ENCODE data around the gene CD96. TPM values are rescaled to one million over a fixed set of nuclear protein-coding genes. Genes with fewer than 3 reads are reported as not detected.

CD96 gene
- total RNA-seq, 1 donor from 2014 or later, result 0.35 TPM

DNA sequence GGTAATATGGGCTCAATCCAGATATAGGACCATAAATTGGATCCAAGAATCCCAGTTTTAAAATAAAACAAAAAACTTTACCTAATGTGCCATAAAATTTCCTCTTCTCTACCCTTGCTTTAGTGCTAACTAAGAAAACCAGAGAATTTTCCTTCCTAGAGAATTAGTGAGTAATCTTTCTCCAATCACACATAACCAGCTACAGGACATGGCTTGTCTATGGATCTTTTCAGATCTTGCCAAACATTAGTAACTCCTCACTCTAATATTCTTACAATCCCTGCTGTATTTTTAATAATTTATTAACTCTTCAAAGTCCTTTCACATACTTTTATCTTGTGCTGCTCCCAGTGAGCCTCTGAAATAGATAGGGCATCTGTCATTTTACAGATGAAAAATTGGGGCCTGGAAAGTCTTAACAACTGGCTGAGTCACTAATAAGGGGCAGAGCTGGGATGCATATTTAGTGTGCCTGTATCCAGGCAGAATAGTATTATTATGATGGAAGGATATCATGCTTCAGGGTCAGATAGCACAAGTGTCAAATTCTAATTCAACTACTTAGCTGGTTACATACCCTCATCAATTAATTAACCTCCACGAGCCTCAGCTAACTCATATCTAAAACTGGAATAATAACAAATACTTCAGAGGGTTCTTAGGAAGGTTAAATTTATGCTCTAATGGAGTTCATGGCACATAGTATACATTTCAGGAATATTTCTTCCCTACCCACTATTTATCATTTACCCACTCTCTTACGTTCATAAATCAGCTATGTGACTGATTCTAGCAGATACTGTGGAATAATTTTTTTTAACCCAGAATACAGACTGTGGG is 47.5 kb downstream of the CD96 start:
- ATAC-seq (no peak), DNase-seq (ENCODE audit: missing footprints) (no peak)
- intact Hi-C loops (cut with DNase I), result no loop called here

- DNase-seq (ENCODE audit: missing footprints), result no peak
- intact Hi-C loops (cut with DNase I), result no loop called here
- no peak for ATAC-seq
These were observed 48.1 kb downstream of the CD96 start for GRCh38 chr3:111590143-111590491.

GRCh38 chr3:111591555-111591954 is 49.6 kb downstream of the CD96 start:
- DNase-seq (ENCODE audit: missing footprints) (no peak), ATAC-seq (no peak)
- intact Hi-C loops (cut with DNase I), result no loop called here

GRCh38 chr3:111592143-111592542 is 50.1 kb downstream of the CD96 start:
- ATAC-seq, result no peak
- intact Hi-C loops (cut with DNase I), result no loop called here
- DNase-seq (ENCODE audit: missing footprints), result no peak

DNA sequence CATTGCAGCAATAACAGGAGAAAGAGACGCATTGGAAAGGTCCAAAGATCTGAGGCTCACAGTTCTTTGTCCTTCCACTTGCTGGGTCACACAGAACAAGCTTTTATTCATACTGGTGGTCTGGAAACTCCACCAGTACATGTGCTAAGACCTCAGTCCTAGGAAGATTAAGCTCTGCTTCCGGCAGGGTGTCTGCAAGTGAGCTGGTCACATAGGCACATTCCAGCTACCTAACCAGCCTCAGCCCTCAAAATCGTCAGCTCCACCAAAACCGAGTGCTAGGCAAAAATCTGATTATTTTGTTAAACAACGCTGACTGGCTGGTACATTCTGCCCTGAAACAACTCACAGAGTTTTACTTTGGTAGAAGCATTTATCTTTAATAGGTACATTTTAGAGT is 50.9 kb downstream of the CD96 start:
- intact Hi-C loops (cut with DNase I), result no loop called here
- ATAC-seq, result no peak
- DNase-seq (ENCODE audit: missing footprints), result no peak

DNA sequence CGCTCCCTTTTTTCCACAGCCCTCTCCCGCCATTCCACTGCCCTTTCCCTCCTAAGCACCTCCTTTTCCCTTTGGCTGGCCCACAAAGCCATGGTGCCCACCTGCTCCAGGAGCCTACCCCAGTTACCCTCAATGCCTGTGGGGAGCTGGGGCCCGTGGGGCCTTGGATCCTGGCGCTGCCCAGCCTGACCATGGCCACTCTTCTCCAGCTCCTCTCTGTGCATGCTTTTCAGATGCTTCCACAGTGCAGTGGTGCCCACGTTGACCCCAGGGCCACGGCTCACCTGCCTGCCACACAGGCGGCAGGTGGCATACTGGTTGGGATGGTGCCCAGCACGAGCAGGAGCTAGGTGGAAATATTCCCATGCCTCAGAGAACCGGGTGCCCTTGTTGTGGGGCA is 51.7 kb downstream of the CD96 start:
- ATAC-seq (no peak), DNase-seq (ENCODE audit: missing footprints) (no peak)
- intact Hi-C loops (cut with DNase I), result no loop called here

GRCh38 chr3:111594205-111594604 is 52.2 kb downstream of the CD96 start:
- no peak for DNase-seq (ENCODE audit: missing footprints)
- no peak for ATAC-seq
- intact Hi-C loops (cut with DNase I), result no loop called here

GRCh38 chr3:111594781-111595180 is 52.8 kb downstream of the CD96 start:
- ATAC-seq (no peak), DNase-seq (ENCODE audit: missing footprints) (no peak)
- intact Hi-C loops (cut with DNase I), result no loop called here

DNA sequence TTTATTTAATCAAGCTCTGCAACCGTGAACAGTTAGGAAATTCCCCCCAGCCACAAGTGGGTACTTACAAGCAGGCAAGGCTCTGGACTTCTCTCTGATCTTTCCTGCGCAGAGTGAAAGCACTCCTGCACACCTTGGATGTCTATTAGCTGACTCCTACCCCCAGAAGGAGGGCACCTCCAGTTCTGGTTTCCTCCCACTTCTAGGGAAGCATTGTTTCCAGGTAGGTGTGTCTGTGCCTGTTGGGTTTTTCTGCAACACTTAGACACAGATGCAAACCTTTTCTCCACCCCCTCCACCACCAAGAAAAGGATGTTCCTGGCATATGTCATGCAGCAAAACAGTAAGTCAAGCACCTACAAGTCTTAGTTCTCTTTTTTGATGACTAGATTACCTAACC is 53.2 kb downstream of the CD96 start, which contains the start of gene ZBED2:
Gene ZBED2, minus strand, starts transcription at position 115 of the 400 bp plus-strand sequence. CDS start 1,145 bp downstream, outside the sequence.
- DNase-seq (ENCODE audit: missing footprints) (no peak), ATAC-seq (no peak)
- intact Hi-C loops (cut with DNase I), result no loop called here

DNA sequence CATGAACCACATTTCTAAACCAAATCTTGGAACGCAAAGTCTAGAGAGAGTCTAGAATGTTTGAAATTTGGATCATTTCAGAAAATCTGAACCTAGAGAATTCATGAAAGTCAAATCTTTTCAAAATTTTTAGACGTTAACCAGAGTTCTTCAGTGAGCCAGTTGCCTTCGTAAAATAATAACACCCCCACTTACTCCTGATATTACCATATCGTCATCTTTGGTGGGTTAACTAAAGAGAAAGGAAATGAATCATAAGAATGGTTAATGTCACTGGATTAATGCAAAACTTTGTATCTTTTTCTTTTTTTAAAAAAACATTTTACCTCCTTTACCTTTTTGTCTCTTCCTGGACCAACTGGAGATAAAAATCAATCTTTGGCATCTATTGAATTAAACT is 54.3 kb downstream of the CD96 start:
- intact Hi-C loops (cut with DNase I), result no loop called here
- DNase-seq (ENCODE audit: missing footprints) (no peak), ATAC-seq (no peak)

DNA sequence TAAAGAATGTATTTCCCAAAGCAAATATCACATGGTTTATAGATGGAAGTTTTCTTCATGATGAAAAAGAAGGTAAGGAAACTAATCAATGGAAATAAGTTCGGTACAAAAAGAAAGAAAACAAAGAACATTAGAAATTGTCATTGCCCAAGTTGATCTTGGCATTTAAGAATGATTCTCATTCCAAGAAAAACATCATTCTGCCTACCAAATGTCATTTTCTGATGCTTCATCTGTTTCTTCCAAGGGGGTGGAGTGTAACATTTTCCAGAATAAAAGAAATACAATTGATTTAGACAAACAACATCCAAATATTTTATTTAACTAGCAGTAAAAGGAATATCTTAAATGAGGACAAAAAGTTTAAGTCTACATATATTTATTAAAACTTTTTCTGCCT is 56.1 kb downstream of the CD96 start:
- DNase-seq (ENCODE audit: missing footprints) (no peak), ATAC-seq (no peak)
- intact Hi-C loops (cut with DNase I), result no loop called here

DNA sequence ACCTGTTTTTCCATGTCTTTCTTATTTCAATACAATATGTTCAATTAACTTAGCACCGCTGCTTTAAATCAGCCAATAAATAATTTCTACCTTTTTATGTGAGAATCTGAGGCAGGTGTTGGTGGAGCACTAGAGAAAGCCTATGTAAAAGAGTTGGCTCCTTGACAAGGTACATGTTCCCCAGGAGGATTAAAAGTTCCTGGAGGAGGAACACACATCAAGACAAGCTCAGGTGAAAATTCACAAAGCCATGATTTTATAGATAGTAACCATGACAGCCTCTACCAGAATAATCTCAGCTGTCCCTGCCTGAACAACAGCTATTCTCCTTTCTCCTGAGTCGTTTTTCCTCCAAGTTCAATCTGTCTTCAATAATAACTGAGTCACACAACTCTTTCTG is 56.6 kb downstream of the CD96 start:
- DNase-seq (ENCODE audit: missing footprints), result no peak
- intact Hi-C loops (cut with DNase I), result no loop called here
- ATAC-seq, result no peak

DNA sequence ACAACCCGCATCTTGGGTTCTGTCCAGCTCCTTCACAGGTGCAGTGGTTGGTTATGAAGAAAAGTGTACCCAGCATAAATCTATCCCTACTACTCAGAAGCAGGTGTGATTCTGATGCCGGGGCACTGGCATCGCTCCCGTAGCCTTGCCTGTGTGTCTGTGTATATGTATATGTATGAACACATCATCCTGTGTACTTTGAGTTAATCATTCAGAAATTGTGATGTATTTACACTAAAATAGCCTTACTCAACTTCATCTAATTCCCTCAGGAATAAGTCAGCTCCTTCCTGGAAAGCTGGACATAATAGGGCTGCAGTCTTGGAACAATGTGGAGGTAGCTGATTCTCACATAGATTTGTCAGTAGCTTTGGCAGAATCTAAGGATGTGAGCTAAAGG is 59.8 kb downstream of the CD96 start:
- intact Hi-C loops (cut with DNase I), result no loop called here

DNA sequence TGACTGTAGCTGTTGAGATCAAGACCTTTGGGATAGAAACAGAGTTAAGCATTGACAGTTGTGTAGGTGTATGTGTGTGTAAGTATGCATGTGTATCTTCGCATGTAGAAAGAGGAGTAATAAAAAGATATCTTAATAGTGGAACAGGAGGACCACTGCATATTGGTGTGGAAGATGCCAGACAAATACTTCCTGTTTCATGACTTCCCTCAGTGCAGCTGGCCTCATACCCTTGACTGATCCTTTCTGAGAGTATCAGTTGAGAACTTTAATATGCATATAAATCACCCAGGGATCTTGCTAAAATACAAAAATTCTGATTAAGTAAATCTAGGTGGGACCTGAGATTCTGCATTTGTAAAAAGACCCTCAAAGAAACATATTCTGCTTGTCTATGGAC is 61.7 kb downstream of the CD96 start:
- ATAC-seq, result no peak
- DNase-seq (ENCODE audit: missing footprints), result no peak
- intact Hi-C loops (cut with DNase I), result no loop called here

More for the DNA sequence above, 59.8 kb downstream of the CD96 start:
- no peak for DNase-seq (ENCODE audit: missing footprints)
- no peak for ATAC-seq

- intact Hi-C loops (cut with DNase I), result no loop called here
- DNase-seq (ENCODE audit: missing footprints) (no peak), ATAC-seq (no peak)
These were observed 62.1 kb downstream of the CD96 start for GRCh38 chr3:111604119-111604518.

GRCh38 chr3:111605018-111605417 is 63.0 kb downstream of the CD96 start:
- no peak for DNase-seq (ENCODE audit: missing footprints)
- no peak for ATAC-seq
- intact Hi-C loops (cut with DNase I), result no loop called here

- intact Hi-C loops (cut with DNase I), result no loop called here
- DNase-seq (ENCODE audit: missing footprints) (no peak), ATAC-seq (no peak)
These were observed 63.5 kb downstream of the CD96 start for GRCh38 chr3:111605493-111605892.

GRCh38 chr3:111607240-111607920 is 65.4 kb downstream of the CD96 start:
- no peak for DNase-seq (ENCODE audit: missing footprints)
- intact Hi-C loops (cut with DNase I), result no loop called here
- ATAC-seq, result no peak

DNA sequence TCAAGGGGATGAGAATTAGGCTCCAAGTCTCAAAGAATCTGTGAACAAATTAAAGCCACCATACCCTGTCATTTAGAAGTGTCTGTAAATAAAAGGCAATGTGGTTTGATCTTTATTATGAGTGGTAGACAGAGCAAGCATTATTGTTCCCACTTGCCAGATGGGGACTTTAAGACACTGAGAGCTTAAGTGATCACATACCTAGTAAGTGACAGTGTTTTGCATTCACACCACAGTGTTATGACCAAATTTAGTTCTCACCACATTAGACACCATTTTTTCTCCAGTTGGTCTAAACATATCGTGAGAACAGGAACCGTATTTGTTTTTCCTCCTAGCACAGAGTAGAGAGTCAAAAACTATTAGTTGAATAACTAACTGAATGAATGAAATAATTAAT is 66.4 kb downstream of the CD96 start:
- ATAC-seq (no peak), DNase-seq (ENCODE audit: missing footprints) (no peak)
- intact Hi-C loops (cut with DNase I), result no loop called here

GRCh38 chr3:111609700-111610099 is 67.7 kb downstream of the CD96 start:
- intact Hi-C loops (cut with DNase I), result no loop called here
- DNase-seq (ENCODE audit: missing footprints) (no peak), ATAC-seq (no peak)
